Measurements from ENCODE around the gene MIER1. TPM values are rescaled to one million over a fixed set of nuclear protein-coding genes. Genes with fewer than 3 reads are reported as not detected.
"Not testable (repeated sequence)": the region's sequence is repeated elsewhere in the genome, so short reads cannot be mapped to it uniquely, and the experiment has no call there.

Gene MIER1
- total RNA-seq, 1 donor from 2014 or later = 27.8 TPM

DNA sequence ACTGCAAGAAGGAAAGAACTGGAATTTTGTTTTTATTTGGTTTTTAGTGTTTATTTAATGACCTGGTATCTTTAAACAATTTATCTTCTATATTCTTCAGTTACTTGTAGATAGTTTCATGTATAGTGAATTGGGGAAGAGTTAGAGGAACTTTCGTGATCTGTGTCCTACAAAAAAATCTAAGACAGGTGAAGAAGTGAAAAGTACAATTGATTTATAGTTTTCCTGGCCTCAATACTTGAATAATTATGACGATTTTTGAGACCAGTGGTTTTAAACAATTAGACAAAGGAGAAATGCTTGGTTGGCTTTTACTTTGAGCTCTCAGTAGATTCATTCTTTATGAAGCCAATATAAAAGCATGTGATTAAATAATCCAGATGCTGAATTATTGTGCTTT lies 7.5 kb downstream of the MIER1 start:
- no peak for DNase-seq (ENCODE audit: low spot score)
- intact Hi-C loops (cut with DNase I) = no loop called here

DNA sequence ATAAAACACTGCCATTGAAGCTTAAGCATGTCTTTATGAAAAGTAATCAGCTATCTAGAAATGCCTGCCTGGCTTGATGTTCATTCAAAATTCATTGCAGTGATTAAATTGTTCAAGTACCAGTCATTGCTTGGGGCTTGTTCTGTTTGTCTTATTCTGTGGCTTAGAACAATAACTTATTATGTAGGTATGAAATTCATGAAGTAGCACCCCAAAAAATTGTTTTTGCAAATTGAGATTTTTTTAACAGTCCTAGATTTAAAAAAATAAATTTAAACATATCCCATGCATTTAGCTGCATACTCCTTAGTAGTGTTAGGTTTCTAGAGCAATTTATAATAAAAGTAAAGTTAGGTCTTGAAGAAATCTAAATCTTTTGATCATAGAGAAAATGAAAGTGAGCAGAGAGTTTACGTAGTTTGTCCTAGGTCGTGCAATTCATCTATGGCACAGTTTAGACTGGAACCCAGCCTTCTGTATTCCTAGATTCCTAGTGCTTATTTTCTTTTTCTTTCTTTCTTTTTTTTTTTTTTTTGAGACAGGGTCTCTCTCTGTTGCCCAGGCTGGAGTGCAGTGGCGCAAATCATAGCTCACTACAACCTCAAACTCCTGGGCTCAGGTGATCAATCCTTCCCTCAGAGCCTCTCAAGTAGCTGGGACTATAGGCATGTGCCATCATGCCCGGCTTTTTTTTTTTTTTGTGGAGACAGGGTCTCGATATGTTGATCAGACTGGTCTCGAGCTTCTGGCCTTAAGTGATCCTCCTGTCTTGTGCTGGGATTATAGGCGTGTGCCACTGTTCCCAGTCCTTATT lies 9.3 kb downstream of the MIER1 start:
- intact Hi-C loops (cut with DNase I) = no loop called here
- no peak for DNase-seq (ENCODE audit: low spot score)

DNA sequence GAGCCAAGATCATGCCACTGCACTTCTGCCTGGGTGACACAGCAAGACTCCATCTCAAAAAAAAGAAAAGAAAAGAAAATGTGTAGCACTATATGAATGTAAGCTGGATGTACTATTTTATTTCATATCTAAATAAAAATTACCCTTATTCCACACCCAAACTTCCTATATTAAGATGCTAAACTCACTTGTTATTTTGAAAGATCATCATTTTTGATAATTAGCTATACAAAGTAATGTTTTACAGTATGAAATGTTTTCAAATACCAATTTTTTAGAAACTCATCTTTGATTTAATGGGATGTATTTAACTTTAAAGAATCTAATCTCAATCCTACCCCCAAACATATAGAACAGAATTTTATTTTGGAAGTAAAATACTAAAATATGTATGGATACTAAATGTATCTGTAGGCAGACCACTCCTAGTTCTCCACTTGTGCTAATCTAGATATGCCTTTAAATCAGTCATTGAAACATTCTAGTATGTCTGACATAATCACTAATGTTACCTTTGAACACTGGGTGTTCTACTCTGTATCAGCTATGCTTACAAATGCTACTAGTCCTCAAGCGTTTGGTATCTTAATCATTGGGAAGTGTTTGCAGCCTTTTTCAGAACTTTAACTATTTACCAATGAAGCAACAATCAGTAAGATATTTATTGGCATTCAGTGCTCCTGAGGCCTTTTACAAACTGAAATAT lies 12.9 kb downstream of the MIER1 start:
- intact Hi-C loops (cut with DNase I) = no loop called here
- no peak for DNase-seq (ENCODE audit: low spot score)

DNA sequence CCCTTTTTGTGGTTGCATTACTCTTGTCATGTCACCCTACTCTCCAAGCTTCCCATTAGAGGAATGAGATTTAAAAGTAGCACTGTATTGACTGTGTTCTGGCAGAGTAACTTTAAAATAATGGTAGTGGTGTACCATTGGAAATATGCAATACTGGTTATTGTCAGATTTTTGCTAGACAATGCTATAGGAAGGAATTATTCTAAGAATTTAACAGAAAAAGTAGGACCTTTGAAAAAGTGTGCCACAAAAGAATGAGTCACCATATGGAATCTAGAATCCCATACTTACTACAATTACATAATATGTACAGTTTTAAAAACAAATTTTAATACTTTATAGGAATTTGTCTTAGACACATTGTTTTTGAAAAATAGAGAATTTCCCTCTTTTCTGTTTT lies 13.8 kb downstream of the MIER1 start:
- intact Hi-C loops (cut with DNase I) = no loop called here

DNA sequence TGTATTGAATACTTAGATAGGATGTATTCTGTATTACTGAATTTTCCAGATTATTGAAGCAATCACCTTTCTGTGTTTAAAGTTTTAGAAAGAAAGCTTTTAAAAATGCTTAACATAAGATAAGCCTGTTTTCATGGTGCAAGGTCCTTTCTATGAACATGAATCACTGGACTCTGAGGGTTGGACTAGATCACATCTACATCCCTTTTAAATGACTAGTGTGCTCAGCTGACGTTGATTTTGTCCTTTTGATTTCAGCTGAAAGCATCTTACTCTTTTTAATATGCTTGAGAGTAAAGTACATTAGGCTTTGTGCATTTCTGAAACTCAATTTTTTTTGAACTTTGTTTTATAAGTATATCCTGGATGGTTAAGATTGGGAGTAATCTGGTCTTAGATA lies 16.2 kb downstream of the MIER1 start:
- intact Hi-C loops (cut with DNase I) = no loop called here
- no peak for DNase-seq (ENCODE audit: low spot score)

More for the DNA sequence above, 13.8 kb downstream of the MIER1 start:
- no peak for DNase-seq (ENCODE audit: low spot score)

DNA sequence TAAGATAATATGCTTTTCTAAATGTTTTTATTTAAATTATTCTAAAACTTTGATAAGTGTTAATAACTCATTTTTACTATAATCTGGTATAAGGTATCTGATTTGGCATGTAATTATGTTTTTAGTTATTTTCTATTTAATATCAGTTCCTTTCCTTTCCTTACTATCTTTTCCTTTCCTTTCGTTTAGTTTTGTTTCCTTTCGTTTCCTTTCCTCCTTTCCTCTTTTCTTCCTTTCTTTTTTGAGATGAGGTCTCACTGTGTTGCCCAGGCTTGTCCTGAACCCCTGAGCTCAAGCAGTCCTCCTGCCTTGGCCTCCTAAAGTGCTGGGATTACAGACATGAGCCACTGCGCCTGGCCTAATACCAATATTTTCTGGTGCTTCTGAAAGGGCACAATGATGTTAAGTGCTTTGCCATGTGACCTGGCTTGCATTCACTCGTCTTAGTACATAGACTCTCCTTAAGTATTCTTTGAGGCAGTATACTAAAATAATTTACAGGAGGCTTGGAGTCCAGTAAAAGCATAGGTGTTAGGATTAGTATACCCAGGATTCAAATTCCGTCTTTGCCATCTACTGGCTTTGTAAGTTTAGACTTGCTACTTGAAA lies 18.7 kb downstream of the MIER1 start:
- DNase-seq (ENCODE audit: low spot score) = no peak
- intact Hi-C loops (cut with DNase I) = no loop called here

DNA sequence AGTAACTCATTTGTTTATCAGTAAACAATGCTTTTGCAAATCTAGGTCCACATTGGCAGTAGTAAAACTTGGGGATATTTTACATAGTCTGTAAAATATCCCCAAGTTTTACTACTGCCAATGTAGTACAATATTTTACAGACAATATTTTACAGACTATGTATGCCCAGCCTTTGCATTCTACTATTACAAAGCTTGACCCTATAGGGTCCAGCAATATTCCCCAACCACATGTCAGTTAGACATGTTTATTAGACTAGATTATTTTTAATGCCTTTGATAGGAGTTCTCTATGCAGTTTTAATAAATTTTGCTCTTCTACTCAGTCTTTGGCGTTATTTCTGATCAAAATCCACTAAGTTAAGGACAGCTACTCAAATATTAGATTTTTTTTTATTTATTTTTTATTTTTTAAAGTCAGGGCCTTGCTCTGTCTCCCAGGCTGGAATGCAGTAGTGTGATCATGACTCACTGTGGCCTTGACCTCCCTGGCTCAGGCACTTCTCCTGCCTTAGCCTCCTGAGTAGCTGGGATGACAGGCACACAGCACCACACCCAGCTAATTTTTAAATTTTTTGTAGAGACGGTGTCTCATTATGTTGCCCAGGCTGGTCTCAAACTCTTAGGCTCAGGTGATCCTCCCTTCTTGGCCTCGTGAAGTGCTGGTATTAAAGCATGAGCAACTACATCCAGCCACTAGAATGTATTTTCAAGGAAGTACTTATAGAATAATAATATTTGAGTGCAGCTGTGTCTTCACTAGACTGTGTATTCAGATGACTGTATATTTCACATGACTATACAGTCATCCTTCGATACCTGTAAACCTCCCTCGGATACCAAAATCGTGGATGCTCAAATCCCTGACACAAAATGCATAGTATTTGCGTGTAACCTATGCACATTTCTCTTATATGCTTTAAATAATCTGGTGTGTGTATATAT lies 19.8 kb downstream of the MIER1 start:
- DNase-seq (ENCODE audit: low spot score) = no peak
- intact Hi-C loops (cut with DNase I) = no loop called here

DNA sequence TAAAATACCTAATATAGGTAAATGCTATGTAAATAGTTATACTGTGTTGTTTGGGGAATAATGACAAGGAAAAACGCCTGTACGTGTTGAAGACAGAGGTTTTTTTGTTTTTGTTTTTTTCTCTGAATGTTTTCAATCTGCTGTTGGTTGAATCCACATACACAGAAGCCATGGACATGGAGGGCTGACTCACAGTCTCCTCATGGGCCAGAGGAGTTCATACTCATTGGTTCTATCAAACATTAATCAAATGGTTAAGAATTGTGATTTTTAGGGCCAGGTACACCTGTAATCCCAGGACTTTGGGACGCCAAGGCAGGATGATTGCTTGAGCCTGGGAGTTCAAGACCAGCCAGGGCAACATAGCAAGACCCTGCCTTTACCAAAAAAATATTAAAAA lies 20.5 kb downstream of the MIER1 start:
- DNase-seq (ENCODE audit: low spot score) = no peak
- intact Hi-C loops (cut with DNase I) = no loop called here

DNA sequence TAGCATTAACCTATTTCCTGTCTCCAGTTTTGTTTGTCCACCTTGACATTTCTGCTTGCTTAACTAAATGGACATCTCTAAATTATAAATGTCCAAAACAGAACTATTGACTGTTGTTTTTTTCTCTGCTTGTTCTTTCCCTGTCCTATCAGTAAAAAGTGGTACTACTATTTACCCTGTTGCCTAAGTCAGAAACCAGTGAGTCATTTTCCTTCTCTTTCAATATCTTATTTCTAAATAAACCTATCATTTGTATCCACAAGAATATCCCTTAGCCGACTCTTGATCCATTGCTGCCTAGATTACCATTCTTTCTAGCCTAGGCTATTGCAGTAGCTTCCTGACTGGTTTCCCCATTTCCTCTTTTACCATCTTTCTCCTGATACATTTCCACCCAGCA lies 22.5 kb downstream of the MIER1 start:
- intact Hi-C loops (cut with DNase I) = no loop called here
- no peak for DNase-seq (ENCODE audit: low spot score)

DNA sequence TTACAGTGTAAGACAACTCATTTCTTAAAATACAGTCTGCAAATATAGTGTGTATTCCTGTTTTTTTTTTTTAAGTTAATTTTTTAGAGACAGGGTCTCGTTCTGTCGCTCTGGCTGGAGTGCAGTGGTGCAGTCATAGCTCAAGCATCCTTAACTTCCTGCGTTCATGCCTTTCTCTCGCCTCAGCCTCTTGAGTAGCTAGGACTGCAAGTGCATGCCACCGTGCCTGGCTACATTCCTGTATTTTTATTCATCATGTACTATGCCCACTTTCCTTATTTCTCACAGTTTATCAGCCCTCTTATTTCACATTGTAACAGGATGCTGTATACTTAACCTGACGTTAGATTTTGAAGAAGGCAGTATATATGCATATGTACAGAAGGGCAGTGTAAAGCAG lies 26.7 kb downstream of the MIER1 start:
- DNase-seq (ENCODE audit: low spot score) = no peak
- intact Hi-C loops (cut with DNase I) = no loop called here

DNA sequence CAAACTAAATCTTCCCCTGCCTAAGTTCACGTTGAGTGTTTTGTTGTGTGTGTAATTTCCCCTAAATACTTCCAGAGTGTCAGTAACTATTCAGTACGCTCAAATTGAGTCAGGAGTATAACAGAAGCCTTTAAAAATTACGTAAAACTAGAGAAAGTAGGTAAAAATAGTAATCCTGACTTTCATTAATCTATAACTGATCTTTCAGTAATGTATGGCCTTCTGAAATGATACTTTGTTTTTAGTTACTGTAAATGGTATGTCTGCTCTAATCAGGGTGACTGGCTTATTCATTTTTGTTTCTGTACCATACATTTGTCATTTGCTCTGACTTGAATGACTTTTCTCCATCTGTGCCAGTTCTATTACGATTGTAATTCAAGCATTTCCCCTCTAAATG lies 29.4 kb downstream of the MIER1 start:
- DNase-seq (ENCODE audit: low spot score) = no peak
- intact Hi-C loops (cut with DNase I) = no loop called here

DNA sequence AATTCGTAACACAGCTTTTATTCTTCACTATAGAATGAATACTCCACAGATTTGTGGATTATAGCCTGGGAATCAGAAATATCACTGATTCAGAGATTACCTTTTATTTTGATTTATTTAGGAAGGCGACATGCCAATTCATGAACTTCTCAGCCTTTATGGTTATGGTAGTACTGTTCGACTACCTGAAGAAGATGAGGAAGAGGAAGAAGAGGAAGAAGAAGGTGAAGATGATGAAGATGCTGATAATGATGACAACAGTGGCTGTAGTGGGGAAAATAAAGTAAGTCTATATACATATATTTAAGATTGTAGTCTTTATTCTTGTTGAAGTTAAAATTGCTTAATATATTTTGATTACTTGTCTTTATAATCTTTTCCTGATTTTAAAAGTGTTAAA lies 33.1 kb downstream of the MIER1 start:
- intact Hi-C loops (cut with DNase I) = no loop called here
- DNase-seq (ENCODE audit: low spot score) = no peak

DNA sequence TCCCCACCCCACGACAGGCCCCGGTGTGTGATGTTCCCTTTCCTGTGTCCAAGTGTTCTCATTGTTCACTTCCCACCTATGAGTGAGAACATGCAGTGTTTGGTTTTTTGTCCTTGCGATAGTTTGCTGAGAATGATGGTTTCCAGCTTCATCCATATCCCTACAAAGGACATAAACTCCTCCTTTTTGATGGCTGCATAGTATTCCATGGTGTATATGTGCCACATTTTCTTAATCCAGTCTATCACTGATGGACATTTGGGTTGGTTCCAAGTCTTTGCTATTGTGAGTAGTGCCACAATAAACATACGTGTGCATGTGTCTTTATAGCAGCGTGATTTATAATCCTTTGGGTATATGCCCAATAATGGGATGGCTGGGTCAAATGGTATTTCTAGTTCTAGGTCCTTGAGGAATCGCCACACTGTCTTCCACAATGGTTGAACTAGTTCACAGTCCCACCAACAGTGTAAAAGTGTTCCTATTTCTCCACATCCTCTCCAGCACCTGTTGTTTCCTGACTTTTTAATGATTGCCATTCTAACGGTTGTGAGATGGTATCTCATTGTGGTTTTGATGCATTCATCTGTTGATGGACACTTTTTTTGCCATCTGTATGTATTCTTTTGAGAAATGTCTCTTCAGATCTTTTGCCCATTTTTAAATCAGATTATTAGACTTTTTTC lies 41.5 kb downstream of the MIER1 start:
- DNase-seq (ENCODE audit: low spot score); intact Hi-C loops (cut with DNase I): not testable (repeated sequence)

DNA sequence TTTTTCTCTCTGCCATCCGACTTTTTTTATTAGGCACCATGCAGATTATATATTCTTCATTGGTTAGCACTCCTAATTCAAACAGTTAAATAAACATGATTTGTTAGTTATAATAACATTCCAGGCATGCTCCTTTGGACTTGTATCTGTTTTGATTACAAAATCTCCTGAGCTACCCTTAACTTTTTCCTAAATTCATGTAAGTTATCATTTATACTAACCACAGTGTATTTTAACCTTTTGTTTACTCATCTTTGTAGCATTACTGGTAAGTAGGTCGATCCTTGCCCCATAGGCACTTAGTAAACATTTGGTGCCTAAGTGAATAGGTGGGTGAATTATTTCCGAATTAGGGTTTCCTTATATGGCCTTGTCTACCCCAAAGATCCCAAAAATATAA lies 43.8 kb downstream of the MIER1 start:
- DNase-seq (ENCODE audit: low spot score) = no peak
- intact Hi-C loops (cut with DNase I) = no loop called here

DNA sequence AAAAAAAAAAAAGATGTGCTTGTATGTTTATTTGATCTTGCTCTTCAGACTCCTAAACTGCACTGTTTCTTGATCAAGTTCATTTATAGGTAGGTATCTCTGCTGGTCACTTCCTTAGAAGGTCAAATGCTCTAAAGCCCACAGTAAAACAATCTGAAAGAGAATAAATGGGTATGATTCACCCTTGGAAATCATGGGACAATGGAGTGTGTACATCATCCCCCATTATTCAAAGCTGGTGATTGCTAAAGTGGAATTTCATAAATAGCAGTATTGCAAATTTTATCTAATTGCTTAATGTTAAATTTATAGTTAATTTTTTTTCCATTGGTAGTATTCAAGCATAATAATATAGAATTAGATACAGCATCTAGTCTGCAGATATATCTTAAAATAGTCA lies 53.4 kb downstream of the MIER1 start:
- DNase-seq (ENCODE audit: low spot score) = no peak

DNA sequence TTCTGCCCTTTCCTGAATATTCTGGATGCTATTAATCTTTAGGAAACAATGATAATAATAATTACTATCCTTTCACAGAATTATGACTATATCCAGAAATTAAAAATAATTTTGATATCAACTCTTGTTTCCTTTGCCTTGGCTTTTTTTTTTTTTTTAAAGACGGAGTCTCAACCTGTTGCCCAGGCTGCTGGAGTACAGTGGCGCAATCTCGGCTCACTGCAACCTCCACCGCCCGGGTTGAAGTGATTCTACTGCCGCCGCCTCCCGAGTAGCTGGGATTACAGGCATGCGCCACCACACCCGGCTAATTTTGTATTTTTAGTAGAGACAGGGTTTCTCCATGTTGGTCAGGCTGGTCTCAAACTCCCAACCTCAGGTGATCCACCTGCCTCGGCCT lies 54.8 kb downstream of the MIER1 start:
- DNase-seq (ENCODE audit: low spot score); intact Hi-C loops (cut with DNase I): not testable (repeated sequence)

More for the DNA sequence above, 53.4 kb downstream of the MIER1 start:
- intact Hi-C loops (cut with DNase I) = no loop called here

DNA sequence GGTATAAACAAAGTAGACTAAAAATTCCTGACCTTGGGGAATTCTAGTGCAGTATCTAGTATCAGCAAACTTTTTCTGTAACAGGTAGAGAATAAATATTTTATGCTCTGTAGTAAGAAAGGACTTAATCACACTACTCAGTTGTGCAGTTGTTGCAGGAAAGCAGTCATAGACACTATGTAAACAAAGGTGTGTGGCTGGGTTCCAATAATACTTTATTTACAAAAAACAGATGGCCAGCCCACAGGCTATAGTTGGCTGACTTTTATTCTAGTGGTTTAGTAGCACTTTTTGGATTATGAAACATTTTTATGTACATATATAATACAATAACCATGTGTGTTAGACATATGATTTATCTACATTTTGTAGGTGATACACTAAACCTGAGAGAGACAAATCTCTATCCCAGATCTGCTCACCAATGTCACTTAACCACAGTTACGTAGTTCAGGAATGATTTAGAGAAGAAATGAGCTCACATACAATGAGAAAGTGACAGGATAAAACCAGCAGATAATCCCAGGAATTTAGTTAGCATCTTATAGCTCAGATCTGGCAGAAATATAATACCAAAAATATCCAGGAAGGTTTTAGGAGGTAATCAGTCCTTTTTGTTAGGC lies 56.1 kb downstream of the MIER1 start:
- intact Hi-C loops (cut with DNase I) = no loop called here
- DNase-seq (ENCODE audit: low spot score) = no peak

DNA sequence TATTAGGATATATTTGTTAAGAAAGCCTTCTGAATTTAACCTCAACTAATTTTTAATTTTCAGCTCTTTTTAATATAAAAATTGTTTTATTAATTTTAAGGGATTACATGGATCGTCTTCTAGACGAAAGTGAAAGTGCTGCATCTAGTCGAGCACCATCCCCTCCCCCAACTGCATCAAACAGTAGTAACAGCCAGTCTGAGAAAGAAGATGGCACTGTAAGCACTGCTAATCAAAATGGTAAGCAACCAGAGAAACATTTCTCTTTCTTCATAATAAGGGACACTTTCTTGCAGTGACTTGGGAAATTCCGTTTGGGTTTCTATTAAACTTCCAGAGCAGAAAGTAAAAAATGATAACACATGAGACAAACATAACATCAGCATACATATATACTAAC lies 56.9 kb downstream of the MIER1 start:
- intact Hi-C loops (cut with DNase I) = no loop called here
- no peak for DNase-seq (ENCODE audit: low spot score)

All from cardiac septum (tissue), 1 donor.